Esophagus muscularis mucosa (tissue), 4 donors: Measurements from ENCODE around the gene PPFIA4. TPM values are rescaled to one million over a fixed set of nuclear protein-coding genes. Genes with fewer than 3 reads are reported as not detected.

Experiments used
- DNase-seq: peaks from one replicate; pipeline ENCODE4 v3.0.0-alpha.2; 2017; ENCODE audit errors: extremely low spot score
- H3K27ac ChIP-seq, 4 donors: fragments of 200-600 bp; sonication (generic); replicated peaks in 1 of 4; 1 replicate in 3 of 4; 2 replicates in 1 of 4; pipeline ENCODE4 v1.5.1; 2016 to 2019; ENCODE audit warnings: mild to moderate bottlenecking in 1 of 4
- H3K27me3 ChIP-seq, 4 donors: fragments of 200-600 bp; sonication (generic); one replicate each; pipeline versions ENCODE4 v1.5.1 to v1.6.0; 2016 to 2019
- H3K36me3 ChIP-seq, 4 donors: fragments of 200-600 bp; sonication (generic); one replicate each; pipeline ENCODE4 v1.5.1; 2016 to 2019
- H3K4me1 ChIP-seq, 4 donors: fragments of 200-600 bp; sonication (generic); one replicate each; pipeline ENCODE4 v1.5.1; 2016 to 2019
- H3K4me3 ChIP-seq, 4 donors: fragments of 200-600 bp; sonication (generic); 1 replicate in 2 of 4; 2 replicates in 2 of 4; pipeline ENCODE4 v1.5.1; 2016 to 2019; ENCODE audit warnings: mild to moderate bottlenecking in 4 of 4, moderate library complexity in 1 of 4
- H3K9me3 ChIP-seq, 4 donors: fragments of 200-600 bp; sonication (generic); 1 replicate in 3 of 4; 2 replicates in 1 of 4; pipeline ENCODE4 v1.5.1; 2016 to 2019
- CTCF ChIP-seq, 3 experiments: fragments of 200-600 bp in 2 of 3; fragments of 450-650 bp in 1 of 3; sonication (generic) in 2 of 3; IDR thresholded peaks; one replicate each; pipeline ENCODE4 v1.5.1; 2017 to 2019; ENCODE audit warnings: antibody characterized with exemption in 3 of 3, mild to moderate bottlenecking in 2 of 3, moderate library complexity in 1 of 3
- EP300 ChIP-seq: sonication (generic); formaldehyde crosslinking; IDR thresholded peaks from one replicate; pipeline ENCODE4 v1.6.1; 2017; ENCODE audit warnings: antibody characterized with exemption
- POLR2A ChIP-seq: fragments of 450-650 bp; IDR thresholded peaks from one replicate; pipeline ENCODE4 v1.6.1; 2017; ENCODE audit warnings: antibody characterized with exemption, moderate library complexity, mild to moderate bottlenecking, low read depth
- POLR2AphosphoS5 ChIP-seq, 2 donors: sonication (generic); formaldehyde crosslinking; IDR thresholded peaks; one replicate each; pipeline ENCODE4 v1.6.1; 2017; ENCODE audit warnings: antibody characterized with exemption in 2 of 2
- WGBS: methylation state at CpG from one replicate; pipeline ENCODE4 v1.1.5; 2018; 5-methylcytosine and 5-hydroxymethylcytosine counted together
- intact Hi-C: fragments of 100-400 bp; cut with DNase I; formaldehyde crosslinking; loops from one replicate; pipeline ENCODE4 v1.15.1; 2023
- total RNA-seq, 4 donors: library from RNA; depleted of rRNA; stranded (reverse); fragments of >200 nt; gene quantifications; one replicate each; pipeline versions ENCODE4 v1.1.0 to v1.2.1, GENCODE V29; 2016

The PPFIA4 gene
- total RNA-seq, 4 donors from 2014 or later: 0.42 to 1.6 (median 1.1) TPM

DNA sequence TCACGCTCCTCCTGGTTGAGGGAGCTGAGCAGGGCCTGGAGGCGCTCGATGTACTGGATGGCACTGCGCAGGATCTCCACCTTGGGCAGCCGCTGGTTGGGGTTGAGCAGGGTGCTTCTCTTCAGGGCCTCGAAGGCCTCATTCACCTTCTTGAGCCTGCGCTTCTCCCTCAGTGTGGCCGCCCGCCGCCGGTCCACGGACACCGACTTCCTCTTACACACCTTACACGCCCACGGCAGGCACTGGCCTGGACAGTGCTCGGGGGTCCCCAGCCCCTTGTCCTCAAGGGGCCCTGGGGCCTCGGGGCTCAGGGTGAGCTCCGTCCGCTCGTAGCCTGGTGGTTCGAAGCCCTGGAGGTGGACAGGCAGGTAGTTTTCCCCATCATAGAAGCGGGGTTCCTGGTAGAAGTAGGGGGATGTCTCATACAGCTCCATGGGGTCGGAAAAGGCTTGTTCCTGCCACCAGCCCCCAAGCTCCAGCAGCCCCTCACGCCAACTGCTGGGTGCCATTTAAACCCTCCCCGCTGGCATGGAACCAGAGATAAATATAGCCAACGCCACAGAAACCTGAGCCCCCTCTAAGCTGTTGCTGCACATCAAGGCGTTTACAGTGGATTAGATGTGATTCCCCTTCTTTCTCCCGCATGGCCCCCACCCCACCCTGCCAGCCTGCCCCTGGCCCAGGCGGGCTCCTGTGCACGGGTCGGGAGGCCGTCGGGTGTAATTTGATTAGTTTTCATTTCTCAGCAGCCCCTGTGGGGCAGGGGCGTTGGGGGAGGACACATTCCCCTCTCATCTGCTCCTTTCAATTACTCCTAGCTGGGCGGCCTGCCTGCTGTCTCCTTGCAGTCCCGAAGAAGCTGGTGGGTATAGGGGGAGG, 59.5 kb downstream of the PPFIA4 start, which contains the start of gene MYOG:
MYOG (minus strand) TSS at position 485 of the 879 bp plus-strand sequence; CDS start at position 434, 51 bp downstream.
- Histone ChIP-seq H3K36me3 (no peaks in the 10 kb centered on the region), H3K4me1 (peaks cover 0 to 2% (median 0%) of the 10 kb centered on the region in 4 donors), H3K4me3 (no peak within 1 kb of the TSS), H3K27ac (no peak within 1 kb of the TSS), H3K27me3 (peaks cover 0 to 14% (median 0%) of the 10 kb centered on the region in 4 donors), H3K9me3 (no peaks in the 10 kb centered on the region)
- WGBS: 86% methylated on average over 26 of the region's 36 CpGs
- intact Hi-C loops: no loop called here
- TF ChIP-seq EP300: no peak
- no peak for TF ChIP-seq CTCF (IDR thresholded peaks at IDR 0.05)
- TF ChIP-seq POLR2AphosphoS5 (IDR thresholded peaks at IDR 0.05): no peak
- TF ChIP-seq POLR2A: no peak
- peak; percentile 89 for DNase-seq

GRCh38 chr1:203086992-203087763, 60.9 kb downstream of the PPFIA4 start:
- H3K27me3 ChIP-seq: peaks cover 0 to 5% (median 0%) of the 10 kb centered on the region in 4 donors
- 84% methylated on average over 11 of the region's 11 CpGs for WGBS
- H3K4me3 ChIP-seq: no peak overlapping the region
- DNase-seq: peak; percentile 80
- H3K9me3 ChIP-seq: no peaks in the 10 kb centered on the region
- no peak for TF ChIP-seq POLR2A
- TF ChIP-seq CTCF (IDR thresholded peaks at IDR 0.05): no peak
- no peak for TF ChIP-seq EP300
- TF ChIP-seq POLR2AphosphoS5 (IDR thresholded peaks at IDR 0.05): no peak
- no peak overlapping the region for H3K27ac ChIP-seq
- intact Hi-C loops: no loop called here
- no peaks in the 10 kb centered on the region for H3K36me3 ChIP-seq
- peaks cover 0 to 2% (median 0%) of the 10 kb centered on the region in 4 donors for H3K4me1 ChIP-seq

GRCh38 chr1:203088441-203088840, 62.1 kb downstream of the PPFIA4 start:
- WGBS: 87% methylated on average over 3 of the region's 3 CpGs
- Histone ChIP-seq H3K4me3 (no peak overlapping the region), H3K9me3 (no peaks in the 10 kb centered on the region), H3K36me3 (no peaks in the 10 kb centered on the region), H3K27ac (no peak overlapping the region), H3K4me1 (peaks cover 0 to 2% (median 0%) of the 10 kb centered on the region in 4 donors), H3K27me3 (no peaks in the 10 kb centered on the region)
- TF ChIP-seq POLR2AphosphoS5 (IDR thresholded peaks at IDR 0.05) (no peak), CTCF (IDR thresholded peaks at IDR 0.05) (no peak), POLR2A (no peak), EP300 (no peak)
- intact Hi-C loops: no loop called here
- peak; percentile 57 for DNase-seq

DNA sequence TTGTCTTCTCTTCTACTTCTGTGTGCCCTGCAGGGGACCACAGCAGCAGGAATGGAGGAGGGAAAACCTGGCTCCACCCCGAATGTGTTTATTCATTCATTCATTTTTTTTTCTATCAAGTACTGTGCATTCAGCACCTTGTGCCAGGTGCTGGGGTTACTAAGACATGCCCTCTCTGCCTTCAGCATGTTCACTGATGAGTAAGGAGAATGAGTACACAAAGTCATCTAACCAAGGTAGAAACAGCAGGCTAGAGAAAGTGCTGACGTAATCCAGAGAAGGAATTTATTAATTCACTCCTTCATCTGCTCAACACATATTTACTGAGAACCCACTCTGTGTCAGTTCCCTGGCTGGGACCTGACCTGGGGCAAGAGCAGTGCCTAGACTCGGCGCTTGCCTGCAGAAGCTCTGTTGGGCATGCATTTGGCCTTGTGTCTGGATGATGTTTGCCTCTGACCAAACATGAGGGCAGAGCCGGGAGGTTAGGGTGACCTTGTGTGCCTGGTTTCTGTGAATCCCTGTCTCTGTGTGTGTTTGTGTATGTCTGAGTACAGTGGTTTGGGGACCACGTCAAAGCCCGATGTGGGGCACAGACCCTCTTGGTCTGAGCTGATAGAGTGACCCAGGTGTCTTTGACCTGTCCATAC, 62.8 kb downstream of the PPFIA4 start:
- Histone ChIP-seq H3K4me3 (no peak overlapping the region), H3K4me1 (peaks cover 0 to 2% (median 0%) of the 10 kb centered on the region in 4 donors), H3K36me3 (no peaks in the 10 kb centered on the region), H3K9me3 (no peaks in the 10 kb centered on the region), H3K27ac (no peak overlapping the region), H3K27me3 (no peaks in the 10 kb centered on the region)
- intact Hi-C loops: no loop called here
- peak; percentile 82 for DNase-seq
- TF ChIP-seq EP300 (no peak), POLR2AphosphoS5 (IDR thresholded peaks at IDR 0.05) (no peak), POLR2A (no peak), CTCF (IDR thresholded peaks at IDR 0.05) (no peak)
- WGBS: 78% methylated on average over 4 of the region's 7 CpGs
